ENCODE results near the gene SLC27A4. TPM values are rescaled to one million over a fixed set of nuclear protein-coding genes. Genes with fewer than 3 reads are reported as not detected.
"Not testable (repeated sequence)": the region's sequence is repeated elsewhere in the genome, so short reads cannot be mapped to it uniquely, and the experiment has no call there.

SLC27A4 gene
- total RNA-seq, 1 donor from 2014 or later, result 19.0 TPM

DNA sequence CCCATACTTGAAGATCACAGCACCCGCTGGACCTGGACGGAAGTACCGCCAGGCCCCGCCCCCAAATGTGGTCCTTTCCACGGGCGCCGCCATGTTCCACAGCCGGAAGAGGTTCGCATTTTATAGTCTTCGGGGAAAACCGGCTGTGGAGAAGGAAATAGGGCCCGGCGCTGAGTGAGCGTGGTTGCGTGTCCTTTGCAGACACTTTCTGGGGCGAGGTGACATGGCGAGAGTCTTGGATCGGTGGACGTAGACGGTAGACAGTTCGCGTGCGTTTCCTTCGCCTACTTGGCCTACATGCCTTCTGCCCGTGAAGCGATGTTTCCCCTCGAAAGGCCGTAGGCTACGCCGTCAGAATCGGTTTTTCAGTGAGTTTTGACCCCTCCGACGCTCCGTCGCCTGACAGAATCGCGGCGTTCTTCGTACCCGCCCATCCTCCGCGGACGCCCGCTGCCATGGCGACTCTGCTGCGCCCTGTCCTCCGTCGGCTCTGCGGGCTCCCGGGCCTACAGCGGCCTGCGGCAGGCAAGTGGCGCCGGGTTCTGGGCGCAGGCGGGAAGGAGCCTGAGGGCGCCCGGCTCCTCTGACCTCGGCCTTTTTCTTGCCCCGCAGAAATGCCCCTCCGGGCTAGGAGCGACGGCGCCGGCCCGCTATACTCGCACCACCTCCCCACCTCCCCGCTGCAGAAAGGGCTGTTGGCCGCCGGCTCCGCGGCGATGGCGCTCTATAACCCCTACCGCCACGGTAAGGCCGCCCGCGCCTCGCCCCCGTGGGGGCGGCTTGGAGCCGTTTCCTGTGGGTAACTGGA is 17.7 kb upstream of the SLC27A4 start, which contains the start of the genes COQ4 and TRUB2:
COQ4 (plus strand) TSS at position 436 of the 808 bp plus-strand sequence; CDS start at position 456, 20 bp downstream.
TRUB2 (minus strand) TSS at position 44 of the 808 bp plus-strand sequence; CDS start at position 5, 39 bp downstream.
- ATAC-seq (ENCODE audit: poor library complexity) (peak; percentile 98), DNase-seq (peak; percentile 96)
- intact Hi-C loops (cut with DNase I), result no loop called here

DNA sequence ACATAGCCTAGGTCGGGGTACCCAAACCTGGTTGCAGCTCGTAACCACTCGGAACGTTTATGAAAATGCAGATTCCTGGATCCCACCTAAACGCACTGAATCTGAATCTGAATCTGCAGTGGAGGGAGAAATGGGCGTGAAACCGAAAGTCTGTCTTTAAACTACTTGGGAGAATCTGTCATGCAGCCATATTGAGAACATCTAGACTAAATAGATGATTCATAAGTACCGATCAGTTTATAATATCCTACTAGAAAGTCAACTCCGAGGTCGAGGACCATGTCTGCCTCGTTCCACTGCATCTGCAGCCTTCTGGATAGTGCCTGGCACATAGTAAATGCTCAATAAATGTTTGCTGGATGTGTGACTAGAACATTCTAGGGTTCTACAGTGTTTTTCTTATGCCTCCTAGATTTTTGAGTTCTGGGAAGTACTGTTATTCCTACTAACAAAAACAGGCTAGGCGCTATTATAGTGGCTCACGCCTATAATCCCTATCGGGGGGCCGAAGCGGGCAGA is 17.1 kb upstream of the SLC27A4 start:
- DNase-seq (no peak), ATAC-seq (ENCODE audit: poor library complexity) (no peak)
- intact Hi-C loops (cut with DNase I), result no loop called here

- no peak for DNase-seq
- no peak for ATAC-seq (ENCODE audit: poor library complexity)
- intact Hi-C loops (cut with DNase I), result no loop called here
Measured at GRCh38 chr9:128323791-128324190, 16.5 kb upstream of the SLC27A4 start.

DNA sequence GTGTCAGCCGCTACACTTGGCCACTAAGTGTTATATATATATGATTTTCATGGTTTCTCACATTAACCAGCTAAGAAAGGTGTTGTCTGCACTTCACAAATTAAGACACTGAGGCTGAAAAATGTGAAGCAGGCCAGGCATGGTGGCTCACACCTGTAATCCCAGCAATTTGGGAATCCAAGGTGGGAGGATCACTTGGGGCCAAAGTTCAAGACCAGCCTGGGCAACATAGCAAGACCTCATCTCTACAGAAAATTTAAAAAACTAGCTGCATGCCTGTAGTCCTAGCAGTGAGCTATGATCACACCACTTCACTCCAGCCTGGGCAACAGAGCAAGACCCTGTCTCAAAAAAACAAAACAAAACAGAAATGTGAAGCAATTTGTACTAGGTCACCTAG is 15.9 kb upstream of the SLC27A4 start:
- DNase-seq (no peak), ATAC-seq (ENCODE audit: poor library complexity) (no peak)
- intact Hi-C loops (cut with DNase I), result no loop called here

DNA sequence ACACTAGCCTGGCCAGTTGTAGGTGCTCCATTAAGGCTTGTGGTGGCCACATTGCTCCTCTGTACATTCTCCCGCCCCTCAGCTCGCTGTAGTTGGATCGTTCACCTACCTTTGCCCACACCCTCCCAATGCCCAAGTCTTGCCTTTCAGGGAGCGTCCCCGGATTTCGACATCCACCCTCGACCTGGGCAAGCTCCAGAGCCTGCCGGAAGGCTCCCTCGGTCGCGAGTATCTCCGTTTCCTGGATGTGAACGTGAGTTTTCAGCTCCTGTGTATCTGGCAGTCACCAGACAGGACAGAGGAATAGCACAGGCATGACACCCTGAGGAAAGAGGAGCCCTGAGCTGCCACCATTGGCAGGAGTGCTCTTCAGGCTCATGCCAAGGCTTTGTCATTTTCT is 14.7 kb upstream of the SLC27A4 start:
- ATAC-seq (ENCODE audit: poor library complexity), result no peak
- DNase-seq, result no peak
- intact Hi-C loops (cut with DNase I), result no loop called here

GRCh38 chr9:128333451-128333869 is 6.9 kb upstream of the SLC27A4 start:
- intact Hi-C loops (cut with DNase I), result no loop called here
- ATAC-seq (ENCODE audit: poor library complexity) (no peak), DNase-seq (no peak)

GRCh38 chr9:128335161-128335560 is 5.2 kb upstream of the SLC27A4 start:
- ATAC-seq (ENCODE audit: poor library complexity) (no peak), DNase-seq (no peak)
- intact Hi-C loops (cut with DNase I), result no loop called here

- DNase-seq, result no peak
- ATAC-seq (ENCODE audit: poor library complexity), result no peak
- intact Hi-C loops (cut with DNase I), result no loop called here
Measured at GRCh38 chr9:128335914-128336313, 4.4 kb upstream of the SLC27A4 start.

DNA sequence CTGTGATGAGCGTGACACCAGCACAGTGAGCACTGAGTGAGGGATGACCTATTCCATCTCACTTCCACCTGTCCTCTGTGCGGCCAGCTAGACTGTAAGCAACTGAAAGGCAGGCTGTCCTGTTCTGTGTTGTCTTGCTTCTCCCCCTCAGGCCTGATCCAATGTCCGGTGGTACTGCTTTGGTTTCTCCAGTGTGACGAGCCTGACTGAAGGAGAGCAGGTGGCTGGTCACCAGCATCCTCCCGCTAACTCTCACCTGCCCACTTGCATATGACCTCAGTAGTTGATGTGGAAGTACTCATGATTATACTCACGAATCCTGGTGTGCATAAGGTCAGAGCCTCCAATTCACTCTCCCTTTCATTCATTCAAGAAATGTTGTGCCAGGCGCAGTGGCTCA is 2.4 kb upstream of the SLC27A4 start:
- intact Hi-C loops (cut with DNase I), result no loop called here
- DNase-seq, result no peak
- ATAC-seq (ENCODE audit: poor library complexity), result no peak

- ATAC-seq (ENCODE audit: poor library complexity); DNase-seq; intact Hi-C loops (cut with DNase I): not testable (repeated sequence)
Measured at GRCh38 chr9:128338852-128339614, 1.3 kb upstream of the SLC27A4 start.

GRCh38 chr9:128340691-128341434 is 536 bp downstream of the SLC27A4 start:
- DNase-seq (no peak), ATAC-seq (ENCODE audit: poor library complexity) (no peak)
- intact Hi-C loops (cut with DNase I), result loop anchor here (2.0 kb wide), 1 partner anchor 46 kb away; no protein-coding TSS in a partner anchor

GRCh38 chr9:128341435-128341849 is 1.1 kb downstream of the SLC27A4 start:
- DNase-seq (peak; percentile 60), ATAC-seq (ENCODE audit: poor library complexity) (peak; percentile 79)
- intact Hi-C loops (cut with DNase I), result loop anchor here (2.0 kb wide), 1 partner anchor 47 kb away; no protein-coding TSS in a partner anchor

DNA sequence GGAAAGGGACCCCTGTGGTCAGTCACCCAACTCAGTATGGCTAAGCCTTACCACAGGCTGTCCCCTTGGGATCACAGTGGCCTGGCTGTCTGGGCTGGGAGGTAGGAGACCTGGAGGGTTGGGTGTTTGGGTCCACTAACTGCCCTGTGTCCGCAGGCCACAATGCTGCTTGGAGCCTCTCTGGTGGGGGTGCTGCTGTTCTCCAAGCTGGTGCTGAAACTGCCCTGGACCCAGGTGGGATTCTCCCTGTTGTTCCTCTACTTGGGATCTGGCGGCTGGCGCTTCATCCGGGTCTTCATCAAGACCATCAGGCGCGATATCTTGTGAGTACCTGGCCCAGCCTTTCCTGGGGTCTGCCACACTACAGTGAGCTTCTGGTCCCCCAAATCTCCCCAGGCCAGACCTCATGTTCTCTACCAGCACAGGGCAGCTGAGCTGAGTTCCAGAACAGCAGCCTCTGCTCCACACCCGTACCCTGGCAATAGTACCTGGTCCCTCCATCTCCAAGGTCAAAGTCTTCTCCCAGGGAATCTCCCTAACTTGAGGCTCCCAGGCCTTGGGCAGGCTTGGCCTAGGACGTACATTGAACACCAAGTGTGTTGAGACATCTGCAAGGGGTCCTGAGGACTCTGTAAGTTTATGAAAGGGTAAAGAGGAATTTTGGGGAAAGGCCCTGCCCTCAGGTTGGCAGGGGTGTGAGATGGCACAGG is 2.8 kb downstream of the SLC27A4 start:
- DNase-seq, result no peak
- intact Hi-C loops (cut with DNase I), result no loop called here
- no peak for ATAC-seq (ENCODE audit: poor library complexity)

GRCh38 chr9:128343855-128344254 is 3.5 kb downstream of the SLC27A4 start:
- intact Hi-C loops (cut with DNase I), result no loop called here
- ATAC-seq (ENCODE audit: poor library complexity) (no peak), DNase-seq (no peak)

DNA sequence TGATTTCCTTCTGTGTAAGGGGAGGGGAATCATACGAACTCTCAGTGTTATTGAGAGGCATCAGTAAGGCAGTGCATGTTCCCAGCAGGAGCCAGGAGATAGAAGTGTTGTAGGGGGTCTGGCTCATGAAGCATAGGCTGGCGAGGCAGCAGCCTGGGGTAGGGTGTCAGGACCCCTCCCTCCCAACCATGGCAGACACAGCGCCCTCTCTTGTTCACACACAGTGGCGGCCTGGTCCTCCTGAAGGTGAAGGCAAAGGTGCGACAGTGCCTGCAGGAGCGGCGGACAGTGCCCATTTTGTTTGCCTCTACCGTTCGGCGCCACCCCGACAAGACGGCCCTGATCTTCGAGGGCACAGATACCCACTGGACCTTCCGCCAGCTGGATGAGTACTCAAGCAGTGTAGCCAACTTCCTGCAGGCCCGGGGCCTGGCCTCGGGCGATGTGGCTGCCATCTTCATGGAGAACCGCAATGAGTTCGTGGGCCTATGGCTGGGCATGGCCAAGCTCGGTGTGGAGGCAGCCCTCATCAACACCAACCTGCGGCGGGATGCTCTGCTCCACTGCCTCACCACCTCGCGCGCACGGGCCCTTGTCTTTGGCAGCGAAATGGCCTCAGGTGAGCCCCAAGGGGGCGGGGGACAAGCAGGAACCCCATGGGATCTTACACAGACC is 4.7 kb downstream of the SLC27A4 start:
- no peak for ATAC-seq (ENCODE audit: poor library complexity)
- intact Hi-C loops (cut with DNase I), result no loop called here

GRCh38 chr9:128349125-128349524 is 8.8 kb downstream of the SLC27A4 start:
- intact Hi-C loops (cut with DNase I), result no loop called here
- ATAC-seq (ENCODE audit: poor library complexity), result no peak
- no peak for DNase-seq

More for the DNA sequence above, 4.7 kb downstream of the SLC27A4 start:
- DNase-seq, result no peak

DNA sequence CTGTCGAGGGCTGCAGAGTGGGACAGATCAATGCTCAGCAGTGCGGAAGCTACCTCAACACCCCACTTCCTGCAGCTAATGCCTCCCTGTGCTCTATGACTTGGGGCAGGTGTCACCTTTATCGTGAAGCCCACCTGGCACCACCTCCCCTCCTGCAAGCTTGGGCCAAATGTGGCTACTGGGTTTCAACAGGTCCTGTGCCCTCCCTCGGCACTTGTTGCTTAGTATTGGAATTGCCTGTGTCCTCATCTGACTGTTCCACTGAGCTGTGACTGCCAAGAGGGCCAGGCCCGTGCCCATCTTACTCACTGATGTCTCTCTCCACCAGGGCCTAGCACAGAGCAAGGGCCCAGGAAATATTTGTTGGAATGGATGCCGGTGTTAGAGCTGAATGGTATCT is 9.4 kb downstream of the SLC27A4 start:
- ATAC-seq (ENCODE audit: poor library complexity) (no peak), DNase-seq (no peak)
- intact Hi-C loops (cut with DNase I), result no loop called here

GRCh38 chr9:128355451-128355850 is 15.1 kb downstream of the SLC27A4 start:
- intact Hi-C loops (cut with DNase I), result no loop called here
- DNase-seq (no peak), ATAC-seq (ENCODE audit: poor library complexity) (no peak)
